HL-60 (cell line): ENCODE measurements around the gene FHIT.

Experiments used
- DNase-seq, 2 experiments: peaks; one replicate each; pipeline ENCODE4 v3.0.0-alpha.2; 2010 to 2020; ENCODE audit warnings: low read depth in 1 of 2, low spot score in 1 of 2
- H3K27ac ChIP-seq: fragments of 250-450 bp; sonication (Bioruptor Pico); replicated peaks from 2 replicates; pipeline ENCODE4 v1.5.1; 2020; ENCODE audit warnings: mild to moderate bottlenecking, moderate library complexity
- H3K27me3 ChIP-seq: fragments of 250-450 bp; sonication (Bioruptor Pico); 2 replicates; pipeline ENCODE4 v1.5.1; 2021; ENCODE audit warnings: mild to moderate bottlenecking, moderate library complexity; ENCODE audit not compliant: insufficient read depth, poor library complexity, severe bottlenecking
- H3K4me3 ChIP-seq: replicated peaks from 2 replicates; pipeline ENCODE4 v1.5.1; 2011; ENCODE audit warnings: mild to moderate bottlenecking, control low read depth, low read length; ENCODE audit not compliant: insufficient read depth
- GABPA ChIP-seq: IDR thresholded peaks from 2 replicates; pipeline ENCODE4 v1.6.1; 2012; ENCODE audit warnings: low read depth
- POLR2AphosphoS5 ChIP-seq: IDR thresholded peaks from 2 replicates; pipeline ENCODE4 v1.6.1; 2012; ENCODE audit warnings: low read depth
- REST ChIP-seq: IDR thresholded peaks from 2 replicates; pipeline ENCODE4 v1.6.1; 2012; ENCODE audit warnings: low read depth; ENCODE audit not compliant: insufficient replicate concordance
- SPI1 ChIP-seq: IDR thresholded peaks from 2 replicates; pipeline ENCODE4 v1.6.1; 2012; ENCODE audit warnings: low read depth, mild to moderate bottlenecking, borderline replicate concordance
- TF ChIP-seq, protein P1 (sequence below): IDR thresholded peaks from one replicate; pipeline ENCODE4 v1.5.1; 2011; ENCODE audit warnings: low read length, control low read depth, inconsistent platforms; ENCODE audit not compliant: insufficient read depth

FHIT gene

GRCh38 chr3:61035573-61035972 is 215.7 kb downstream of the FHIT start:
- TF ChIP-seq REST (no peak), POLR2AphosphoS5 (no peak), GABPA (no peak), SPI1 (no peak)
- TF ChIP-seq, protein P1, sequence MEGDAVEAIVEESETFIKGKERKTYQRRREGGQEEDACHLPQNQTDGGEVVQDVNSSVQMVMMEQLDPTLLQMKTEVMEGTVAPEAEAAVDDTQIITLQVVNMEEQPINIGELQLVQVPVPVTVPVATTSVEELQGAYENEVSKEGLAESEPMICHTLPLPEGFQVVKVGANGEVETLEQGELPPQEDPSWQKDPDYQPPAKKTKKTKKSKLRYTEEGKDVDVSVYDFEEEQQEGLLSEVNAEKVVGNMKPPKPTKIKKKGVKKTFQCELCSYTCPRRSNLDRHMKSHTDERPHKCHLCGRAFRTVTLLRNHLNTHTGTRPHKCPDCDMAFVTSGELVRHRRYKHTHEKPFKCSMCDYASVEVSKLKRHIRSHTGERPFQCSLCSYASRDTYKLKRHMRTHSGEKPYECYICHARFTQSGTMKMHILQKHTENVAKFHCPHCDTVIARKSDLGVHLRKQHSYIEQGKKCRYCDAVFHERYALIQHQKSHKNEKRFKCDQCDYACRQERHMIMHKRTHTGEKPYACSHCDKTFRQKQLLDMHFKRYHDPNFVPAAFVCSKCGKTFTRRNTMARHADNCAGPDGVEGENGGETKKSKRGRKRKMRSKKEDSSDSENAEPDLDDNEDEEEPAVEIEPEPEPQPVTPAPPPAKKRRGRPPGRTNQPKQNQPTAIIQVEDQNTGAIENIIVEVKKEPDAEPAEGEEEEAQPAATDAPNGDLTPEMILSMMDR = no peak
- DNase-seq = no peak
- Histone ChIP-seq H3K4me3 (no peak overlapping the region), H3K27ac (no peak overlapping the region), H3K27me3 (no peaks in the 10 kb centered on the region)

DNA sequence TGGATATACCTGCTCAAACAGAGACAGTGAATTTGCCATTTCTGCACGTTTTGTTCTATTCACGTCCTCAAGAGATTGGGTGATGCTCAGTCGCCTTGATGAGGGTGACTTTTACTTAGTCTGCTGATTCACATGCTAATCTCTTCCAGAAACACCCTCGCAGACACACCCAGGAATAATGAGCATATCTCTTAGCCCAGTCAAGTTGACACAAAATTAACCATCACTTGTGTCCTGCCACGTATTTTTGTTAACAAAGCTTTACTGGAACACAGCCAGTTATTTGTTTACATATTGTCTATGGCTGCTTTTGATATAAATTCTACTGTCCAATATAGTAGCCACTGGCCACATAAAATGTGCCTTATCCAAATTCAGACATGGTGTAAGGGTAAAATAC is 218.3 kb downstream of the FHIT start:
- no peaks in the 10 kb centered on the region for H3K27me3 ChIP-seq
- H3K4me3 ChIP-seq = no peak overlapping the region
- no peak for DNase-seq
- H3K27ac ChIP-seq = no peak overlapping the region
- TF ChIP-seq POLR2AphosphoS5 (no peak), SPI1 (no peak), REST (no peak), GABPA (no peak)
- TF ChIP-seq, protein P1 = no peak

GRCh38 chr3:61031503-61031902 is 219.7 kb downstream of the FHIT start:
- H3K4me3 ChIP-seq = no peak overlapping the region
- no peak for DNase-seq
- no peaks in the 10 kb centered on the region for H3K27me3 ChIP-seq
- H3K27ac ChIP-seq = no peak overlapping the region
- TF ChIP-seq, protein P1 = no peak
- TF ChIP-seq REST = no peak
- no peak for TF ChIP-seq GABPA
- TF ChIP-seq SPI1 = no peak
- TF ChIP-seq POLR2AphosphoS5 = no peak
